Stimulated activated CD8-positive, alpha-beta memory T cell treated with anti-CD3 and anti-CD28 coated beads, Interleukin-12 subunit alpha, Interleukin-12 subunit beta, amount 100 ng/mL, for 1 hour (primary cell): ENCODE results near the gene SSTR1.

Experiments used
- DNase-seq: peaks from one replicate; pipeline ENCODE4 v3.0.0-alpha.2; 2020; ENCODE audit warnings: low read depth

Gene SSTR1

DNA sequence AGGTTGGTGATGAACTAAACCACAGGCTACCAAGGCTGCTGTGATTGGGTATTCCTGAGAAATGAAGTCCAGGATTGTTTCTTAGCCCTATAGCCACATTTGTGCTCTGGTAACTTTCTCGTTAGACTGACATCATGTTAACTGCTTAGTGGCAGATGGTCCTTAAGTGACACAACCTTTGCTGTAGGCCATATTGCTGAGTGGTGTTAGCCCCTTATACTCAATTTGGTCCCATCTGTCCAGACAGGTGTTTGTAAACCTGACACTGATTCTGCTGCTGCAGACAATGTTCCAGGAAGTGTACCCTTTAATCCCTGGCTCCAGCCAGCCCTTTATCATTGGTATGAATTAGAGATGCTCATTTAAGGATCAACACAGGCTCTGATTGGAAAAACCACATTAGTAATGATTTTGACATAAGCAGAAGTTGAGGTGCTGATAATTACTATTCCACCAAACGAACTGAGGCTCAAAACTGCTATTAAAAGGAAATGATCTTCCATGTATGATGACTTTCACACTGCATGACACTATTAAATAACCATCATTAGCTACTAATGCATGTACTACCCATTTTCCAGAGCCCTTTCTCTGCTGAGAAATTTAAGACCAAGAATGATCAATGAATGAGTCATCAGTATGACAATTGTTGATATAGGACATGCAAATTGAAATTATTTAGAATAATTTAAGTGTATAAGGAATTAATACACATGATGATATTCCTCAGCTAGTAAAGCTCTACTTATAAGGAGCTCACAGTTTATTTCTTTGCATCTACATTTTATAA lies 3.6 kb upstream of the SSTR1 start:
- DNase-seq: no peak

DNA sequence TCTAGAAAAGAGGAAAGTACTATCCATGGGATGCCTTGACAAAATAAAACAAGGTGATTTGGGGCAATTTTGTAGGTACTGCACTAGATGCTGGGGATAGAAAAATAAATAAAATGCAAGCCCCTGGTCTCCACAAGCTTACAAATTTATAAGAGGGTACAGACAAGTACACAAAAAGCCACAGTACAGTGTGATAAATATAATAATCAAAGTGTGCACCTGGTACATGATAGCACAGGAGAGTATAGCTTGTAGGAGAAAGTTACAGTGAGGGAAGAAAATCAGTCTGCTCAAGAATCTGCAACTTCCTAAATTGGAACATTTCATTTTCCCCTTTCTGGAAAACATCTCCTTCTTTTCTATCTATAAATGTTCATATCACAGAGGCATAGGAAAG lies 3.0 kb upstream of the SSTR1 start:
- no peak for DNase-seq

DNA sequence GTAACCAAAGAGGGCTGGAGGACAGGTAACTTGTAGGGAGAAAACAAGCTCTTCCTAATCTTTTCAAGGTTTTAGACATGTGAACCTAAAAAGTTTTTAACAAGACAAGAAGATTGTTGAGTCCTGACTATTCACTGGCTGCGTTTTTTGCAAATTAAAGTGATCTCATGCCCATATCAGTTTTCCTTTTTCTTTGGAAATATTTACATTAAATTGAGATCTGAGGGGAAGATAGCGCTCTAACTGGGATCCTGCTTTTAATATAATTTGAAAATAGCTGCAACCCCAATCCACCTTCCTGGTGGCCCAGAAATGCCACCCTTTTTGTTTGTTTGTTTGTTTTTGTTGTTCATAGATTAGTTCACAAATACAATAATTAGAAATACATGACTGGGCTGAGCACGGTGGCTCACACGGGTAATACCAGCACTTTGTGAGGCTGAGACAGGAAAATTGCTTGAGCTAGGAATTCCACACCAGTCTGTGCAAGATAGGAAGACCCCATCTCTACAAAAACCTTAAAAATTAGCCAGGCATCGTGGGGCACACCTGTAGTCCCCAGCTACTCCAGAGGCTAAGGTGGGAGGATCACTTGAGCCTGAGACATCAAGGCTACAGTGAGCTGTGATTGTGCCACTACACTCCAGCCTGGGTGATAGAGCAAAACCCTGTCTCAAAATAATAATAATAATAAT lies 2.4 kb upstream of the SSTR1 start:
- DNase-seq: no peak

DNA sequence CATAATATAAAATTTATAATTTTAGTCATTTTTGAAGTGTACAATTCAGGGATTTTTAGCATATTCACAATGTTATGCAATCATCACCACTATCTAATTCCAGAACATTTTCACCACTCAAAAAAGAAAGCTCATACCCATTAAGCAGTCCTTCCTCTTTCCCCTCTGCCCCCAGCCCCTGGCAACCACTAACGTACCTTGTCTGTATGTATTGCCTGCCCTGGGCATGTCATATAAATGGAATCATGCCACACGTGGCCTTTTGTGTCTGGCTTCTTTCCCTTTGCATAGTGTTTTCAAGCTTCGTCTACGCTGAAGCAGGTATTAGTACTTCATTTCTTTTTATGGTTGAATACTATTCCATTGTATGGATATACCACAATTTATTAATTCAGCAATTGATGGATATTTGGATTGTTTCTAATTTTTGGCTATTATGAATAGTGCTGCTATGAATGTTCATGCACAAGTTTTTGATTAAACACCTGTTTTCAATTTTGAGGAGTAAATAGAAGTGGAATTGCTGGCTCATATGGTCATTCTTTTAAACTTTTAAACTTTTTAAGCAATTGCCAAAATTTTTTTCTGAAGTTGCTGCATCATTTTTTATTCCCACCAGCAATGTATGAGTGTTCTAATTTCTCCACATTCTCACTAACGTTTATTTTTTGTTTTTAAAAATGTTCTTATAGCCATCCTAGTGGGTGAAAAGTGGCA lies 1.6 kb upstream of the SSTR1 start:
- DNase-seq: no peak

DNA sequence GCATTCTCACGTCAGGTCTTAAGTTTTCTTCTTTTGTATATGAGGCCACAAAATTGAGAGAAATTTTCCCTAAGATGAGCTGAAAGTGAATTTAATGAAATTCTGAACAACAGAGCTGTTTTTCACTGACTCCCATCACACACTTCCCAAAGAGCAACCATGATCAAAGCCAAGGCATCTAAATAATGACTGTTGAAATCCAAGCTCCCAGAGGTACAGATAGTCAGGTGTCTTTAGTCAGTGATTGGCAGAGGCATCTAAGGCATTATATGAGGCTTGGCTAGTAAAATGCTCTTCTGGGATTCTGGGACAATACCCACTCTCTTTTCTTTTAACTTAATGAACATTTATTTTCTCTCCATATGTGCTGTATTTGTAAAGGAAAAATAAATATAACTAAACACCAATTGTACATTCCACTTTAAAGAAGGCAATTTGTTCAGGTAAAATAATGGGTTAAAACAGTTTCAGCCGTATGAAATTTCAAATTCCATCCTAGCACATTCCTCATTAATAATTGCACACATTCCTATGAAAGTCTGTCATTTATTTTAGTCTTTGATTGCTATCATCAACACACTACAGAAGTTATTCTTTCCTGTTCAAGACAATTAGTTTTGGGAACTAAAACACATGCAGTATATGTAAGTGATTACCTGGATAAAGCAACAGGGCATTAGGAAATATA lies 871 bp upstream of the SSTR1 start:
- no peak for DNase-seq

DNA sequence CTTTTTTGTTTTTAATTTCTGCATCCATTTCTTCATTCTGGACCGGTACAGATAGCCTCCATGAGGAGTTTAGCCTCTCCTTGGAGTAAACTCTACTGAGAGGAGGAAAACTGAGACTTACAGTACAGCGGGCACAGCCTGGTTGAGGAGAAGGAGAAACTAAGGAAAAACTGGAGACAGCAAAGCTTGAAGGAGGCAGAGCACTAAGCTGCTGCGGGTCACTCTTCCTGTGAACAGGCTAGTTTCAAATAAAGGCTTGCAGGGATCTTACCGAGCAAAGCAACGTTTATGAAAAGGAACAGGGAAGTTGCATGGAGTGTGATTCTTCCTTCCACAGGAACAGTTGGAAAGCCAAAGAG lies 348 bp upstream of the SSTR1 start:
- DNase-seq: no peak

DNA sequence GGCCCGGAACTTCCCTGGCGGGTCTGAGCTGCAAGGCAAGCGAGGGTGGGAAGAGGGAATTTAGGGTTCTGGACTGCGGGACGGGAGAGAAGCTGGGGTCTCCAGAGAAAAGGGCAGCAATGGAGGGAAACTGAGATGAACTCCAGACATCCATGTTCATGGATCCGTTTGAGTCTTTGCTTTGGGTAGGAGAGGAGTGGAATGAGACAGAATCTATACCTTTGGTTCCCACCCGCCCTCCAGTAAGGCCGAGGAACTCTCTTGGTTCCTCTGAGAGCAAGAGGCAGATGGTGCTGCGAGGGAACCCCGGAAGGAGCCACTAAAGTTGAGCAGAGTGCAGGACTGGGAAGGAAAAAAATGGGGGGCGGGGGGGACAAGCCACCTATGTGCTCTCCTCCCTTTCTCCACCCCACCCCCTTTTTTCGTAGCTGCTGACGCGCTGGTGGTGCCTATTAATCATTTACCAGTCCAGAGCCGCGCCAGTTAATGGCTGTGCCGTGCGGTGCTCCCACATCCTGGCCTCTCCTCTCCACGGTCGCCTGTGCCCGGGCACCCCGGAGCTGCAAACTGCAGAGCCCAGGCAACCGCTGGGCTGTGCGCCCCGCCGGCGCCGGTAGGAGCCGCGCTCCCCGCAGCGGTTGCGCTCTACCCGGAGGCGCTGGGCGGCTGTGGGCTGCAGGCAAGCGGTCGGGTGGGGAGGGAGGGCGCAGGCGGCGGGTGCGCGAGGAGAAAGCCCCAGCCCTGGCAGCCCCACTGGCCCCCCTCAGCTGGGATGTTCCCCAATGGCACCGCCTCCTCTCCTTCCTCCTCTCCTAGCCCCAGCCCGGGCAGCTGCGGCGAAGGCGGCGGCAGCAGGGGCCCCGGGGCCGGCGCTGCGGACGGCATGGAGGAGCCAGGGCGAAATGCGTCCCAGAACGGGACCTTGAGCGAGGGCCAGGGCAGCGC lies 1.2 kb downstream of the SSTR1 start:
- no peak for DNase-seq

DNA sequence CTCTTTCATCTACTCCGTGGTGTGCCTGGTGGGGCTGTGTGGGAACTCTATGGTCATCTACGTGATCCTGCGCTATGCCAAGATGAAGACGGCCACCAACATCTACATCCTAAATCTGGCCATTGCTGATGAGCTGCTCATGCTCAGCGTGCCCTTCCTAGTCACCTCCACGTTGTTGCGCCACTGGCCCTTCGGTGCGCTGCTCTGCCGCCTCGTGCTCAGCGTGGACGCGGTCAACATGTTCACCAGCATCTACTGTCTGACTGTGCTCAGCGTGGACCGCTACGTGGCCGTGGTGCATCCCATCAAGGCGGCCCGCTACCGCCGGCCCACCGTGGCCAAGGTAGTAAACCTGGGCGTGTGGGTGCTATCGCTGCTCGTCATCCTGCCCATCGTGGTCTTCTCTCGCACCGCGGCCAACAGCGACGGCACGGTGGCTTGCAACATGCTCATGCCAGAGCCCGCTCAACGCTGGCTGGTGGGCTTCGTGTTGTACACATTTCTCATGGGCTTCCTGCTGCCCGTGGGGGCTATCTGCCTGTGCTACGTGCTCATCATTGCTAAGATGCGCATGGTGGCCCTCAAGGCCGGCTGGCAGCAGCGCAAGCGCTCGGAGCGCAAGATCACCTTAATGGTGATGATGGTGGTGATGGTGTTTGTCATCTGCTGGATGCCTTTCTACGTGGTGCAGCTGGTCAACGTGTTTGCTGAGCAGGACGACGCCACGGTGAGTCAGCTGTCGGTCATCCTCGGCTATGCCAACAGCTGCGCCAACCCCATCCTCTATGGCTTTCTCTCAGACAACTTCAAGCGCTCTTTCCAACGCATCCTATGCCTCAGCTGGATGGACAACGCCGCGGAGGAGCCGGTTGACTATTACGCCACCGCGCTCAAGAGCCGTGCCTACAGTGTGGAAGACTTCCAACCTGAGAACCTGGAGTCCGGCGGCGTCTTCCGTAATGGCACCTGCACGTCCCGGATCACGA lies 2.2 kb downstream of the SSTR1 start:
- DNase-seq: no peak

DNA sequence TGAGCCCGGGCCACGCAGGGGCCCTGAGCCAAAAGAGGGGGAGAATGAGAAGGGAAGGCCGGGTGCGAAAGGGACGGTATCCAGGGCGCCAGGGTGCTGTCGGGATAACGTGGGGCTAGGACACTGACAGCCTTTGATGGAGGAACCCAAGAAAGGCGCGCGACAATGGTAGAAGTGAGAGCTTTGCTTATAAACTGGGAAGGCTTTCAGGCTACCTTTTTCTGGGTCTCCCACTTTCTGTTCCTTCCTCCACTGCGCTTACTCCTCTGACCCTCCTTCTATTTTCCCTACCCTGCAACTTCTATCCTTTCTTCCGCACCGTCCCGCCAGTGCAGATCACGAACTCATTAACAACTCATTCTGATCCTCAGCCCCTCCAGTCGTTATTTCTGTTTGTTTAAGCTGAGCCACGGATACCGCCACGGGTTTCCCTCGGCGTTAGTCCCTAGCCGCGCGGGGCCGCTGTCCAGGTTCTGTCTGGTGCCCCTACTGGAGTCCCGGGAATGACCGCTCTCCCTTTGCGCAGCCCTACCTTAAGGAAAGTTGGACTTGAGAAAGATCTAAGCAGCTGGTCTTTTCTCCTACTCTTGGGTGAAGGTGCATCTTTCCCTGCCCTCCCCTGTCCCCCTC lies 3.0 kb downstream of the SSTR1 start:
- no peak for DNase-seq

DNA sequence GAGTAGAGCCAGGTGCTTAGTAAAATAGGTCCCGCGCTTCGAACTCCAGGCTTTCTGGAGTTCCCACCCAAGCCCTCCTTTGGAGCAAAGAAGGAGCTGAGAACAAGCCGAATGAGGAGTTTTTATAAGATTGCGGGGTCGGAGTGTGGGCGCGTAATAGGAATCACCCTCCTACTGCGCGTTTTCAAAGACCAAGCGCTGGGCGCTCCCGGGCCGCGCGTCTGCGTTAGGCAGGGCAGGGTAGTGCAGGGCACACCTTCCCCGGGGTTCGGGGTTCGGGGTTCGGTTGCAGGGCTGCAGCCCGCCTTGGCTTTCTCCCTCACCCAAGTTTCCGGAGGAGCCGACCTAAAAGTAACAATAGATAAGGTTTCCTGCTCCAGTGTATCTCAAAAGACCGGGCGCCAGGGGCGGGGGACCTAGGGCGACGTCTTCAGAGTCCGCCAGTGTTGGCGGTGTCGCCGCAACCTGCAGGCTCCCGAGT lies 3.6 kb downstream of the SSTR1 start:
- DNase-seq: no peak

DNA sequence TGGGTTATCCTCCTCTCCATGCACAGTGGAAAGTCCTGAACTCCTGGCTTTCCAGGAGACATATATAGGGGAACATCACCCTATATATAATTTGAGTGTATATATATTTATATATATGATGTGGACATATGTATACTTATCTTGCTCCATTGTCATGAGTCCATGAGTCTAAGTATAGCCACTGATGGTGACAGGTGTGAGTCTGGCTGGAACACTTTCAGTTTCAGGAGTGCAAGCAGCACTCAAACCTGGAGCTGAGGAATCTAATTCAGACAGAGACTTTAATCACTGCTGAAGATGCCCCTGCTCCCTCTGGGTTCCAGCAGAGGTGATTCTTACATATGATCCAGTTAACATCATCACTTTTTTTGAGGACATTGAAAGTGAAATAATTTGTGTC lies 4.4 kb downstream of the SSTR1 start:
- DNase-seq: no peak

DNA sequence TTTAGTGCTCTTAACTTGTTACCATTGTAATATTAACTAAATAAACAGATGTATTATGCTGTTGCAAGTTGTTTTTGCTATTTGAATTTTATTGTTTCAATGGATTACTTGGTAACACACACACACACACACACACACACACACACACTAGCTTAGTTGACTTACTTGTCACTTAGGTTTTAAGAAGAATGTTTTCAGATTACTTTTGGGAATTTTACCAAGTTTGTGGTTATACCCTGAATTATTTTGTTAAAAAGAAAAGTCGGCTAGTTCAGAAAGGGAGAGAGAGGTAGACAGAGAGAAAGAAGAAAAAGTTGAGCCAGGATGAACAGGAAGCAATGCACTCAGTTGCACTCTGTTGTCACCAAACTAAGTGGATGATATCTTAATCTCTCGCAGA lies 5.3 kb downstream of the SSTR1 start:
- DNase-seq: no peak

DNA sequence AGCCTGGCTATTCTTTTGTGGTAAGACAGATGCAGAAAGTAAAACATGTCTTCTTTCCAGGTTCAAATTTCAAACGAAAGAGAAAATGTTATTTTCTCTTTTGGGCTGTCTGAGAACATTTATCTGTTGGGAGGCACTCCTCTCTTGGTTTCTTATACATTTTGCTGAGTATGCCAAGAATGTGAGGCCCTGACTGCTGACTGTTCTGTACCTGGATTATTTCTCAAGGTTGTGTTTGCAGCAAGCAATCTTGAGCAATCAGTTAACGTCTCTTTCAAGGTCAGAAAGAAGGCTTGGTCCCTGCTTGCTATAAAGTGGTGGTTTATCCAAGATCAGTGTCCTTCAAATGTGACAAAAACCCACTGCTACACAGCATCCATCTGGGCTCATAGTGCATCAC lies 9.8 kb downstream of the SSTR1 start:
- no peak for DNase-seq

DNA sequence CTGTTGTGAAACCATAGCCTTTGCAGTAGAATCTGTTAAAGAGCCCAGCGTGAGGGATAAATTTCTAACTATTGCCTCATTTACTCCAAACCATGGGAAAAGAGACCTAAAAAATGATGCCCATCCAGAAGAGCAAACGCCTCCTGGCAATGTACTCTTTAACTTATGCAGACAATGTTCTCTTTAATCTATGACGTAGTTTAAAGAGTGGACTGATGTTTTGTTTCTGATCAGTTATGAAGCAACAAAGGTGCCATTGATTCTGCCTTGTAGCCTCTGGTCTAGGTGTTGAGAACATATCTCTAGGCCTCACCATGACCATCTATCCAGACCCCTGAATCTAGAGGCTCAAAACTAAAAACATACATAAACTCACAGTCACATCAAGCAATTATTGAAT lies 13.4 kb downstream of the SSTR1 start:
- no peak for DNase-seq

DNA sequence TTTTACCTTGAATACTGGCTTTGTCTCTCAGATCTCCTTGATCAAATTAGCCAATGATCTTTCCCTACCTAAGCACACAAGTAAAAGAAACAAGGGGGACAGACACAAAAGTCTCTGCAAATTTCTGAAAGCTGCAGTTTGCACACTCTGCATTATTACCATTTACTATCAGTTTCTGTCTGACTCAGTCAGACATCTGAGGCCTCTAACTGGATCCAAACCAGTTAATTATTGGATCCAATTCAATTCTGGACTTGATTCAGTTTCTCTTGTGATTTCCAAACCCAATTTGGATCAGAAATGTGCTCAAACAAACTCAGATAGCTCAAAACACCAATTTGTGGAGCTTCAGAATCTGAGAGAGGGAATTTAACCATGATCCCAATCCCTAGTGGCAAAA lies 16.6 kb downstream of the SSTR1 start:
- no peak for DNase-seq

DNA sequence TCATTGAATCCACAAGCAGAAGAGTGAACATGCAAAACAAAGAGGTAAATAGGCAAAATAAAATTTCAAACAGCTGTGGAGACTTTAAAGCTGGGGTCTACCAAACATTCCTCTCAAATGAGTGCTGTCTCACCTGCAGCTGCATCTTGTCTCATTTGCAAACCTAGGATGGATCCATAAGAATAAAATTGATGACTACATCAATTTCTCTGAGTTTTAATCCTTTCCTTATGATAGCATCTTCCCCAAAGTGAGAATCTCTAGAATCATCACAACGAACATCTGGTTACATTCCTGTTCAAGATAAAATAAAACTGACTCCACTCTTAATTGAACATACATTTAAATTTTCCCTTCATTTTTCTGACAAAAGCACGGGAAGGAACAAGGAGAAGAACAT lies 18.2 kb downstream of the SSTR1 start:
- DNase-seq: no peak

DNA sequence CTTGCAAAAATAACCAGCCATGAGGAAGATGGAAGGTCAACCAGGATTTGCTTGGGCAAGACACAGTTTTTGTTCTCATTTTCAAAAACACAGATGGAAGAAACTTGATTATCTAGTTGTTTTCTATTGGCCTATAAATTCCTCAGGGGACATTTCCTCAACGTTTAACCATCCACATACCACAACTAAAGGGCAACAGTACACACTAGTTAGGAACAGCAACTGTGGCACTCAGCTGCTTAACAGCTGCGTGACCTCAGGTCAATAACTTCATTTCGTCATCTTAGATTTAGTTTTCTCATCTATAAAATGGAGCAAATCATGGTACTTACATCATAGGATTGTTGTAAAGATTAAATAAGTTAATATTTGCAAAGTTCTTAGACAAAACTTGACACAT lies 18.7 kb downstream of the SSTR1 start:
- no peak for DNase-seq

DNA sequence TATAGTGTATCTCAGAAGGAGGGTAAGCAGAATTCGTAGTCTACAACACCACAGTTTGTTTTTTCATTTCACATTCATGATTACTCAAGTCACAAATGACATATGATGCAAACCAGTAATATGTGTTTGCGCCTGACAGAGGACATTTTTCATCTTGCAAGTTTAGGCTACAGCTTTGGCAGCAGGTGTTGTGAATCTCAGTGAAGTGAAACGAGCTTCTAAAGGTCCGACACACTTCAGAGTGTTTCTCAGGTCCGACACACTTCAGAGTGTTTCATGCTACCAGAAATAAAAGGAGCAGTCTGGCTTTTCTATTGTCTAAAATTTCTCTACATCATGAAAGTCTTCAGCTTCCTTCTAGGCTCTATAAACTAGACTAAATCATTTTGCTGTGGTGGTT lies 25.5 kb downstream of the SSTR1 start:
- DNase-seq: no peak

DNA sequence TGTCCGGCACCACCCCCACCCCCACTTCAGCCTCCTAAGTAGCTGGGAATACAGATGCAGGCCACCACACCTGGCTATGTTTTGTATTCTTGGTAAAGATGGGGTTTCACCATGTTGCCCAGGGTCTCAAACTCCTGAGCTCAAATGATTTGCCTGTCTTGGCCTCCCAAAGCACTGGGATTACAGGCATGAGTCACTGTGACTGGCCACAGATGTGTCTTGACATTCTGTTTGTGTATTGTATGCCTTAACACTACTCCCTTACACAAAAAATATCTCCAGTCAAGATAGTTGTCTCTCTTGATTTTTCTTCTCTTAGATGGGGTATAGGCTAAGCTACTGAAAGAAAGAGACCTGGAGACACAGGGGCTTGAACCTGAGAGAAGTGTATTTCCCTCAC lies 30.6 kb downstream of the SSTR1 start:
- no peak for DNase-seq

DNA sequence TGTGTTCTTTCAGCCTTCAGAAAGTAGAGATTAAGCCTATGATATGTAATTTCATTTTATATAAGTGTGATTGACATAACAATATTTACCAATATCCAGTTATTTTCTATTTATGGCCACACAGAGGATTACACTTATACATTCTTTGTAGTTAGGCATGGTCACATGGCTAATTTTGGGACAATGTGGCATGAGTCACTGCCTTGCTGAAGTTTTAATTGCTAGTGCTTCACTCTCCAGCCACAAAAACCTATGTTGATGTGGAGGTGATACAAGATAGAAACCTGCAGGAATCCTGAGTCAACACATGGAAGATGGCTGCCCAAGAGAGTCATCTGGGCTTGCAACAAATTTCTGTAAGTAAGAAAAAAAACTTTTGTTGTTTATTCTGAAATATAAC lies 31.2 kb downstream of the SSTR1 start:
- no peak for DNase-seq
